ENCODE measurements around the gene POLR2E.

DNA sequence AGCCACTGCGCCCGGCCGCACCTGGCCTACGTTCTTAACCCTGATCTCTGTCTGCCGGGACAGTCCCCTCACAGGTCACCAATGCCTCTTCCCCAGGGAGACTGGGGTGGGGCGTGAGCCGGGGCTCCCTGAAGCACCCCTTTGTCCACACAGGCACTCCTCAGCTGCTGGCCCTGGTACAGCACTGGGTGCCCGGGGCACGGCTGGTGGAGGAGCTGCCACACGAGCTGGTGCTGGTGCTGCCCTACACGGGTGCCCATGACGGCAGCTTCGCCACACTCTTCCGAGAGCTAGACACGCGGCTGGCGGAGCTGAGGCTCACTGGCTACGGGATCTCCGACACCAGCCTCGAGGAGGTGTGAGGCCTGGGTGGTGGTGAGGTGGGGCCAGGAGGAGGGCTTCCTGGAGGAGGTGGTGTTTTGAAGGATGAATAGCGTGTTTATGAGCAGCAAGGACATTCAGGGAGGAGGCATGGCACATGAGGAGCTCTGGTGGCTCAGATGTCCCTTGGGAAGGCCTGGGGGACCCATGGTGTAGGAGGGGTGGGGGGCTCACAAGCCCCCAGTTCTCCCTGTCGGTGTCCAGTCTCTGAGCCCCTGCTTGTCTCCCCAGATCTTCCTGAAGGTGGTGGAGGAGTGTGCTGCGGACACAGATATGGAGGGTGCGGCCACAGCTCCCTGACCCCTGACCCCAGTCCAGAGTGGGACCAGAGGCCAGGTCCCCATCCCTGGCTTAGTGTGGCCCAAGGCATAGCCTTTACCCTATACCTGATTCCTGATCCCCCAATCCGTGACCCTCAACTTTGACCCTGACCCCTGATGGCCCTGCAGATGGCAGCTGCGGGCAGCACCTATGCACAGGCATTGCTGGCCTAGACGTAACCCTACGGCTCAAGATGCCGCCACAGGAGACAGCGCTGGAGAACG lies 41.7 kb downstream of the POLR2E start:
- TF ChIP-seq POLR2A (IDR thresholded peaks at IDR 0.05): no peak
- no peak for TF ChIP-seq CTCF (IDR thresholded peaks at IDR 0.05)
- TF ChIP-seq EP300 (IDR thresholded peaks at IDR 0.05): no peak
